Activated CD8-positive, alpha-beta memory T cell treated with anti-CD3 and anti-CD28 coated beads for 36 hours (primary cell): ENCODE results near the gene DPH2. TPM values are rescaled to one million over a fixed set of nuclear protein-coding genes. Genes with fewer than 3 reads are reported as not detected.

ENCODE experiments used
- CTCF ChIA-PET: fragments of 350-600 bp; sonication (Branson Sonifier 250); formaldehyde crosslinking; loops from one replicate; lab custom pipeline; 2021; ENCODE audit warnings: antibody characterized with exemption; lab: Charles Lee
- POLR2A ChIA-PET: fragments of 350-600 bp; sonication (Branson Sonifier 250); formaldehyde crosslinking; loops from one replicate; lab custom pipeline; 2021; ENCODE audit warnings: antibody characterized with exemption; lab: Charles Lee
- total RNA-seq, 2 experiments: library from RNA; stranded (reverse); gene quantifications; one replicate each; pipeline ENCODE4 v1.2.3, GENCODE V29; 2021

The DPH2 gene
- total RNA-seq, 2 experiments from 2014 or later = 74.5 to 79.7 TPM

- POLR2A ChIA-PET = no interaction called here
- CTCF ChIA-PET = interaction anchor here (1.2 to 2.2 kb wide), 2 partner anchors 25 to 36 kb away, joined by 3 to 7 read pairs; no protein-coding TSS in a partner anchor
These were observed 41.2 kb downstream of the DPH2 start for GRCh38 chr1:44010935-44011471.

DNA sequence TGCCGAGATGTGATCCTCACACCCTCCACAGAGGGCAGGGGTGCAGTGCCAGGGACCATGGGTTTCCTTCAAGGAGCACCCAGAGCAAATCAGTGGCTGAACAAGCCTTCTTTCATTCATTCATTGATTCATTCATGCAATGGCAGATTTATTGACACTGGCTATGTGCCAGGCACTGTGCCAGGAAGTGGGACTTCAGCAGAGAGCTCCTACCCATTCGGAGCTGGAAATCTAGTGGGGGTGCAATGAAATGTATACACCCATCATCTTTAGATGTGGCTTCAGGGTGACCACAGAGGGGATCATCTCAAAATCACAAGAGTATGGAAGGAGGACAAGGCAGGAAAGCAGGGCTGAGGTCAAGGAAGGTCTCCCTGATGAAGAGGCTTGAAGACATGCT lies 42.6 kb downstream of the DPH2 start:
- ChIA-PET CTCF (interaction anchor here (2.2 kb wide), 1 partner anchor 24 kb away, joined by 7 read pairs; no protein-coding TSS in a partner anchor), POLR2A (no interaction called here)

GRCh38 chr1:44012941-44013609 lies 43.3 kb downstream of the DPH2 start:
- ChIA-PET POLR2A (no interaction called here), CTCF (interaction anchor here (1.6 kb wide), 1 partner anchor 7 kb away, joined by 4 read pairs; no protein-coding TSS in a partner anchor)

DNA sequence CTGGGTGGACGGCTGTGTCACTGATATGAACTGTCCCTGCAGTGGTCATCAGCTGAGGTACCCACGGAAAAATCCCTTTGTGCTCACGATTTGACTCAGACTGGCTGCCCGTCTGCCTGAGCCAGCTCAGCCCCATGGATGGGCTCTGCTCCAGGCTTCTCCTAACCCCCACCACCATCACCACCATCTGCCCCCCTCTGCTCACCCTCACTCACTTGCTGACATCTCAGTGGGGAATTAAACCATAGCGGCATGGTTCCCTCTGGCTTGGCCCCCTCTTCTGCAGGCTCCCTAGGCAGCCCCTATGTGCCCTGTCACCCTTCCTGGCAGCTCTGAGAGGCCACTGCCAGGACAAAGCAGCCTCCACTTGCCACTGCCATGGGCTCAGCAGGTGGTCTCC lies 44.1 kb downstream of the DPH2 start:
- POLR2A ChIA-PET = no interaction called here
- CTCF ChIA-PET = interaction anchor here (1.6 kb wide), 1 partner anchor 8 kb away, joined by 4 read pairs; no protein-coding TSS in a partner anchor

DNA sequence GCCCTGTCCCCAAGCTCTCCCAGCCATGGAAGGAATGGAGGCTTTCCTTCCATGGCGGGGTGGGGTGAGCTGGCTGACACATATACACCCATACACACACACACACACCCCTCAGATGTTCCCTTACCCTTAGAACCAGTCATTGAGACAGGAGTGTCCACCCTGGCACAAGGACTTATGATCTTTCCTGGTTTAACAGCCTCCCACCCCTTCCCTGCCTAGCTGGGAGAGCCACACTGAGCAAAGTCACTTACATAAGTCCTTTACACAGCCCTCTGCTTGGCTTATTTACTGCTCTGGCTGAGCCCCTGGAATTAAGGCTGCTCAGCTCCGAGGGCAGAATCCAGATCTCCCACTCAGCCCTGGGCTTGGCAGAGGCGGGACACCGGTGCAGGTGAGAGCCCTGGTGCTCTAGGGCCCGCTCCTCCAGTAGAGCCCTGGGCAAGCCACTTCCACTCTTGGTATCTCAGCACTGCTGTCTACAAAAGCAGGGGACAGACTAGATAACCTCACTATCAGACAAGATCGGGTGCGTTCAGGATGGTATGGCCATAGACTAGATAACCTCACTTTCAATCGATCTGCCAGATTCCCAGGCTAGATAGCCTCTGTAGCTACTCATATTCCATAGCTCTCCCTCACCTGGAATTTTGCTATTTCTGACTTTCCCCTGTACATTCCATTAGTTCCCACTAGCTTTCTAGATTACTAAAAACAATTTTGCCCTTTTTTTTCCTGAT lies 44.7 kb downstream of the DPH2 start:
- ChIA-PET CTCF (interaction anchor here (1.6 kb wide), 1 partner anchor 9 kb away, joined by 4 read pairs; no protein-coding TSS in a partner anchor), POLR2A (no interaction called here)

DNA sequence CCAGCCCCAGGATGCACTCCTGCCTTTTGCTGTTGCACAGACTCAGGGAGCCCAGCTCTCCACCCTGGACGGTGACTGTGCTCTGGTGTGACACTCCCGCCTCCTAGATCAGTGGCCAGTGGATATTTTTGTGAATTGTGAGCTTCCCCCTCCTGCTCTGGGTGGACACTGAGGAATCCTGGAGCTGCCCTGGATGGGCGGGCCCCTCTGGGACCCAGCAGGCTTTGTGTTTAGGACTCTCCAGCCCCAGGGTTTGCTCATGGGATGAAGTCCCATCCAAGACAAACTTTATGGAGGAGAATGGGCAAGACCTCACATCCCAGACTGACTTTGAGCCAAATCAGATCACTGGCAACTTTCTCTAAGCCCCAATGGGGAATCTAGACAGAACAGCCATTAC lies 45.4 kb downstream of the DPH2 start:
- ChIA-PET CTCF (interaction anchor here (1.0 to 1.6 kb wide), 2 partner anchors 9 kb away, joined by 3 to 4 read pairs; no protein-coding TSS in a partner anchor), POLR2A (no interaction called here)

- ChIA-PET CTCF (interaction anchor here (1.0 kb wide), 1 partner anchor 10 kb away, joined by 3 read pairs; no protein-coding TSS in a partner anchor), POLR2A (interaction anchor here (1.2 kb wide), 1 partner anchor 24 kb away, joined by 3 read pairs; no protein-coding TSS in a partner anchor)
These were observed 46.5 kb downstream of the DPH2 start for GRCh38 chr1:44016041-44016889.

GRCh38 chr1:44016890-44017400 lies 47.1 kb downstream of the DPH2 start:
- POLR2A ChIA-PET = no interaction called here
- CTCF ChIA-PET = no interaction called here

GRCh38 chr1:44019466-44019948 lies 49.7 kb downstream of the DPH2 start:
- CTCF ChIA-PET = no interaction called here
- POLR2A ChIA-PET = no interaction called here

- CTCF ChIA-PET = no interaction called here
- POLR2A ChIA-PET = no interaction called here
These were observed 50.7 kb downstream of the DPH2 start for GRCh38 chr1:44020464-44020863.

- ChIA-PET CTCF (interaction anchor here (0.6 to 2.4 kb wide), 4 partner anchors 16 to 50 kb away, joined by 3 to 8 read pairs (median 4); no protein-coding TSS in a partner anchor), POLR2A (interaction anchor here (0.6 kb wide), 1 partner anchor 46 kb away, joined by 3 read pairs; no protein-coding TSS in a partner anchor)
These were observed 51.3 kb downstream of the DPH2 start for GRCh38 chr1:44021156-44021555.

DNA sequence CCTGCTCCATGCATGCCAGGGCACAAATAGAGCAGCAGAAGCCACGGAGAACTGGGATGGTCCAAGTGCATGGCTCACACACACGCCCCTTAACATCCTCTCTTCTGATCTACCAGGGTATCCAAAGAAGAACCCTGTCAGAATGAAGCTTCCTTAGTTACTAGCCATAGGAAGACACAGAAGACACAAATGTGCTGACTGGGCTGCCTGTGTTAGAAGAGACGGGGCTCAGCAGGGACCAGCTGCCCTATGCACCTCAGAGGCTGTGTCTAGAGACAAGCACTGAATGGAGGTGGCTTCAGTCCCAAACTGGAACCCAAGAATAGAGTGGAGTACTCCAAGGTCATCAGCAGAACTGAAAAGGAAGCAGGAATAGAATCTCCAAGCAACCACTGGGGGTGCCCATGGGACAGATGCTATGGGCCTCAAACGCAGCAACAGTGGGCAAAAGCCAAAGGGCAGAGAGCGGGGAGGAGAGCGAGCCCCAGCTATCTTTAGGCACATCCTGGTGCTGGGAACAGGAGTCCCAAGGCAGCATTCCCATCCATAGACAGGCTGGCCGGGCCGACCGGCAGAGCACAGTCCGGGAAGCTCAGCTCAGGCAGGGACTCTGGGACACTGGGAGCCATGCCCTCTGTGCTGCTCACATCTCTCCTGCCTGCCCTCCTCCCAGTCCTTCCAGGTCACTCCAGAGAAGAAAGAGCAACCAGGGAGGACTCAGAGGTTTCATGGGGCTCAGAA lies 51.9 kb downstream of the DPH2 start:
- POLR2A ChIA-PET = interaction anchor here (0.6 kb wide), 1 partner anchor 46 kb away, joined by 3 read pairs; no protein-coding TSS in a partner anchor
- CTCF ChIA-PET = interaction anchor here (0.6 to 2.4 kb wide), 6 partner anchors 15 to 208 kb away, joined by 3 to 8 read pairs (median 4); no protein-coding TSS in a partner anchor

Other genes starting within 250 kb of the DPH2 start
- under 1 TPM in 1 of 2 experiments, not detected in 1; 0.15 TPM for gene ARTN, start 36.2 kb upstream of the DPH2 start, total RNA-seq
- 10 to 100 TPM; 24.9 to 29.1 TPM for gene IPO13, start 23.1 kb upstream of the DPH2 start, total RNA-seq
- 100 to 1,000 TPM; 194 to 205 TPM for gene ATP6V0B, start 5.0 kb downstream of the DPH2 start, total RNA-seq
- 10 to 100 TPM; 44.7 to 45.4 TPM for gene B4GALT2, start 9.2 kb downstream of the DPH2 start, total RNA-seq
- gene CCDC24, start 21.6 kb downstream of the DPH2 start, total RNA-seq = 1 to 10 TPM; 2.9 to 3.1 TPM
- 10 to 100 TPM; 11.0 to 12.2 TPM for gene SLC6A9, start 61.5 kb downstream of the DPH2 start, total RNA-seq
- gene KLF17, start 148.8 kb downstream of the DPH2 start, total RNA-seq = not detected
- not detected for gene KLF18, start 171.6 kb downstream of the DPH2 start, total RNA-seq
- 10 to 100 TPM; 31.4 to 32.2 TPM for gene DMAP1, start 243.5 kb downstream of the DPH2 start, total RNA-seq